NCI-H2227 (cell line): ENCODE measurements around the gene PRM3.
"Not testable (repeated sequence)": the region's sequence is repeated elsewhere in the genome, so short reads cannot be mapped to it uniquely, and the experiment has no call there.

Experiments used
- DNase-seq: peaks from one replicate; lab custom pipeline; 2025; ENCODE audit not compliant: unreplicated experiment; lab: John Stamatoyannopoulos, UW

PRM3 gene

DNA sequence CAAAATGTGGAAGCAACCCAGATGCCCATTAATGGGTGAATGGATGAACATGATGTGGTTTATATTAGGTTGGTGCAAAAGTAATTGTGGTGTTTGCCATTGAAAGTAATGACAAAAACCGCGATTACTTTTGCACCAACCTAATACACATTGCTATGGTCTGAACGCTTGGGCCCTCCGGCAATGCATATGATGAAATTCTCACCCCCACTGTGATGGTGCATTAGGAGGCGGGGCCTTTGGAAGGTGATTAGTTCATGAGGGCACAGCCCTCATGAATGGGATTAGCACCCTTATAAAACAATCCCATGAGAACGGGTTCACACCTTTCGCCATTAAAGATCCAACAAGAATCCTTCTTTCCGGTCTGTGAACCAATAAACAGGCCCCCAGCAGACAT lies 33.0 kb upstream of the PRM3 start:
- DNase-seq, result no peak

DNA sequence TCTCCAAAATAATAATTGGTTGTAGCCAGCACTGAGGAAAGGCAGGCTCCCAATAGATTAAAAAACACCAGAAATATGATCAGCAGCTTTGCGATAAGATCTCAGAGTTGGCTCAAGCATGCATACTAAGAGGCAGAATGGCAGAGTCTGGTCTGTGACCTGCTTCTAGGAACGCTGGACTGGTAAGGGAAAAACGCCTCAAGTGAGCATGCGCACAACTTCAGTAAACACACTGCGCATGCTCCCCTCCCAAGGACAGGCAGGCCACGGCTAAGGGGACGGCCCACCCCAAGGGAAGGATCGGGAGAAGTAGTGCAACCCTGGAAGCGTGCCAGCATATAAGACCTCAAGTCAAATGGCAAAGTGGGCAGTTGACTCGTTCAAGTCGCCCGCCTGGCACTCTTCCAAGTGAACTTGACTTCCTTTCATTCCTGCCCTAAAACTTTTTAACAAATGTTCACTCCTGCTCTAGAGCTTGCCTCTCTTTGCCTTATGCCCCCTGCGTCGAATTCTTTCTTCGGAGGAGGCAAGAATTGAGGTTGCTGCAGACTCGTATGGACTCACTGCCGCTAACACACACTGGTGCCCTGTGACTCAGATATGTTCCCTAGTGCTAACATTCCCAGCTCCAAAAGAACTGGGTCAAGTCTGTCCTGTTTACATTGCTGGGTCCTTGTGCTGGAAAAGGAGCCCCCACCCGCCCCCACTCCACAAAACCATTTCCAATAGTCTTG lies 30.1 kb upstream of the PRM3 start:
- no peak for DNase-seq

DNA sequence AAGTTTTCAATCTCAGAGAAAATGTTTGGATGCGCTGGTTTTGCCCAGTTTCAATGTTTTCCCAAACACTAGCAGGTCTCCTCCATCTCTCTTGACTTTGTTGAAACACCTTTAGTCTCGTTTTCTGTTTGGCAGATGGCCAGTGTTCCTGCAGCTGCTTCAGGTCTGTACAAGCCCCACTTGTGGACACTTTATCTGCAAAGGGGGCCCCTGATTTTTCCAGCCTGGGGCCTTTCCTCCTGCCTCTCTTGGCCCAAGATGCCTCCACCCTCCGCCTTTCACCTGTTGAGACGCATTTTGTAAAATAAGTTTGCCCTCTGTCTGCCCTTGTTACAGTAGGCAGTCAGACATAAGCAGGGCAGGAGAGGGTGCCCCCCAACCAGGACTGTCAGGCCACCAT lies 29.5 kb upstream of the PRM3 start:
- no peak for DNase-seq

DNA sequence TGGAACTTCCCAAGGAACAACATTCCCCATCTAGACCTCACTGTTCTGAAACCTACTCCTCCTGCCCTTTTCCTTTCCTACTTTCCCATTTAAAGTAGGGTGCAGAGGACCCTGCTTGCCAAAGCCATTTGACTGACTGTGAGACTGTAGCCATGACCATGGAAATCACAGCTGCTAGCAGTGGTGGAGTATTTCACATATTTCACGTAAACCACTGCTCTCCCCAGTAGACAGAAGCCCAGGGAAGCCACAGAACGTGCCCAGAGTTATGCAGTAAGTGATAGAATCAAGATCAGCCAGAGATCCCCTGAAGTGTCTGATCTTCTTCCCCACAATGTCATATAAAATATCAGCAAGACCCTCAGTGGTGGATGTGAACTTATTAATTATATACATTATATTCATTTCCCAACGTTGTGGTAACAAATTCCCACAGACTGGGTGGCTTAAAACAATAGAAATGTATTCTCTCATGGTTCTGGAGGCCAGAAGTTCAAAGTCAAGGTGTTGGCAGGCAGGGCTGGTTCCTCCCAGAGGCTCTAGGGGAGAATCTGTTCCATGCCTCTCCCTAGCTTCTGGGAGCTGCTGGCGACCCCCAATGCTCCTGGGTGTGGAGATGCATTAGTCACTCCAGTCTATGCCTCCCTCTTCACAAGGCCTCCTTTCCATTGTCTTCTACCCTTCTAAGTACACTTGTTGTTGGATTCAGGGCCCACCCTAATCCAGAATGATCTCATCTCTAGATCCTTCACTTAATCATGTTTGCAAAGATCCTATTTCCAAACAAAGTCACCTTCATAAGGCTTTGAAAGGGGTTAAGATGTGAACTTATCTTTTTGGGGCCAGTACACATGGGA lies 28.4 kb upstream of the PRM3 start:
- DNase-seq, result no peak

DNA sequence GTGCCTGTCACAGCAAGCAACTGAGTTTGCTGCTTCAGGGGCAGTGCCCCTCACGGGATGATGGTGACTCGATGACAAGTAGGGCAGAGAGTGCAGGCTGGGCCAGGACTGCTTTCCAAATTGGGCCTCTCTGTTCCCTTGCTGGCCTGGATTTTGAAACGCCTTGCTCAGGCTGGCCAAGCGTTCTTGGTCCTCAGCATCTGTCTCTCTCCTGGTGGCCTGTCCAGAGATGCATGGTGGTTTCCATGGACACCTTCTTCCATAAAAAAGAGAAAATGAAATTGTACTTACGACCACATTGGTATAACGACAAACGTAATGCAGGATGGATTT lies 27.1 kb upstream of the PRM3 start:
- no peak for DNase-seq

DNA sequence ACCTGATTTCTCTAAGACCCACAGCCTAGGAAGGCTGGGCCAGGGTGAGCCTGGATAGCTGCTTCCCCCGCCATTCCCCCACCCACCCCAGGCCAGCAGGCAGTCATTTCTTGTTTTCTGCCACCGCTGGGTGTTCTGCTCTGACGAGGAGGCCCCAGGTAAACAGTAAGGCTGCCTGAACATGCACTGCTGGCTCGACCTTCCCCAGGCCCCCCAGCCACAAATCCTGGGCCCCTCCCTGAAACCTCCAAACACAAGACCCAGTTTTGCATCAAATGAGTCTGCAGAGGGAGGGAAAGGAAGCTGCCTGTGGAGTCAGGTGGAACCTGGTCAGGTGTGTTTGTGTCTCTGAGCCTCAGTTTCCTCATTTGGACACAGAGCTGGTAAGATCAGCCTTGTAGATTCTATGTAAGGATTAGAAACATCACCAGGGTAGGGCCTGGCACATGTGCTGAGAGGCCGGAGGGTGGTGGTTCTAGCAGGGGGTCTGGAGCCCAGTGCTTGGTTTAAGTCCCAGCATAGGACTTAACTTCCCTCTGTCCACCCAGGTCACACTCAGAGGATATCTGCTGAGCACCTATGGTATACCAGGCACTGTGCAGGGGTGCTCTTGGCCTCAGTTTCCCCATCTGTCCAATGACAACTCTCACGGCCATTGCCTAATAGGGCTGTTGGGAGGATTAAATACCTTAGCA lies 26.6 kb upstream of the PRM3 start:
- DNase-seq, result no peak

DNA sequence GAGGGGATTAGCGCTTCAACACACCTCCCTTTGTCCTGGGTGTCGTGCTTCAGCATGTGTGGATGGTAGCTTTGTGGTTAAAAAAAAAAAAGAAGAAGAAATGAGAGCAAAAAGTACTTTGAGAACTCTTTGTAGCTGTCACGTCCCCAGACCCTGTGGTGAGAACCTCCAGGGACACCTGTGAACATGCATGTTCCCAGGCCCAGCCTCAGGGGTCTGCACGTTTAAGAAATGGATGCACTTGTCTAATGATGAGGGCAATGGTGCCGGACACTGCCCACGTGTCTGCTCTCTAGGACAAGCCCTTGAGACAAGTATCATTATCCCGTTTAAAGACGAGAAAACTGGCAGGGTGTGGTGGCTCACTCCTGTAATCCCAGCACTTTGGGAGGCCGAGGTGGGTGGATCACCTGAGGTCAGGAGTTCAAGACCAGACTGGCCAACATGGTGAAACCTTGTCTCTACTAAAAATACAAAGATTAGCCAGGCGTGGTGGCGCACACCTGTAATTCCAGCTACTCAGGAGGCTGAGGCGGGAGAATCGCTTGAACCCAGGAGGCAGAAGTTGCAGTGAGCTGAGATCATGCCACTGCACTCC lies 25.6 kb upstream of the PRM3 start:
- not testable (repeated sequence) for DNase-seq

DNA sequence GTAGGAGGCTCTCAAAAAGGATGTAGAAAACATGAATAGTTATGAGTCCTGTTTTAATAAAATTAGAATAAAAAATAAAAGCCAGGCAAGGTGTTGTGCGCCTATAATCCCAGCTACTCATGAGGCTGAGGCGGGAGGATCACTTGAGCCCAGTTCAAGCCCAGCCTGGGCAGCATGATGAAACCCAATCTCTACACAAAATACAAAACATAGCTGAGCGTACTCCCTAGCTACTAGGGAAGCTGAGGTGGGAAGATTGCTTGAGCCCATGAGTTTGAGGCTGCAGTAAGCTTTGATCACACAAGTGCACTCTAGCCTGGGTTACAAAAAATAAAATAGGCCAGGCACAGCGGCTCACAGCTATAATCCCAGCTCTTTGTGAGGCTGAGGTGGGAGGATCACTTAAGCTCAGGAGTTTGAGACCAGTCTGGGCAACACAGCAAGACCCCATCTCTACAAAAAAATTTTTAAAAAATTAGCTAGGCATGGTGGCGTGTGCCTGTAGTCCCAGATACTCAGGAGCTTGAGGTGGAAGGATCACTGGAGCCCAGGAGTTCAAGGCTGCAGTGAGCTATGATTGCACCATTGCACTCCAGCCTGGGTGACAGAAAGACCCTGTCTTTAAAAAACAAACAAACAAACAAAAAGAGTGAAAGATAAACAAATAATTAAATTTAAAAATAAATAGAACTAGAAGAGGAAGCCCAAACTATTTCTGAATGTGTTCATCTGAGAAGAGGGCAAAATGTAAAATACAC lies 24.9 kb upstream of the PRM3 start:
- no peak for DNase-seq

DNA sequence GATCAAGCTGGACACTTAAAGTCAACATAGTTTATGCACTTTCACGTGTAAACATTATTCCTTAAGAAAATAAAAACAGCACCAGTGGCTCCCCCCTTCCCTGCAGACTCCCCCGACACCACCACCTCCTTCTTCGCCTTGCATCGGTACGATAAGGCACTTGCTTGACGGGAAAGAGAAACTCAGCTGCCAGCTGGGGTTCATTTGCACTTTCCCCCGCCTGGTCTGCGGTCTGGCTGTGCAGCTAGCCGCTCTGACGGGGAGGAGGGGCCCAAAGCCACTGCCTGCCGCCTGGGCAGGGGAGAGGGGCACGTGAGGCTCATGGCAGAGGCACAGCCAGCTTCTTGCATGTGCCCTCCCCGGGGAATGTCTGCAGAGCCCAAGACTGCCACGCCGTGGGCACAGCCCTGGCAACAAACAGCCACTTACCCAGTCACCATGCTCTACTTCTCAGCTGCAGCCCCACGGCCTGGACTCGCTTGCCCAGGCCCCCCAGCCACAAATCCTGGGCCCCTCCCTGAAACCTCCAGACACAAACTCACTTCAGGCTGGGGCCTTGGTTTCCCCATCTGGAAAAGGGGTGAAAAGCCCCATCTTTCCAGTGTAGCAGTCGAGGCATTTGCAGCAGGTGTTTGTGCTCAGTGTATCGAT lies 24.2 kb upstream of the PRM3 start:
- DNase-seq, result peak; percentile 63

DNA sequence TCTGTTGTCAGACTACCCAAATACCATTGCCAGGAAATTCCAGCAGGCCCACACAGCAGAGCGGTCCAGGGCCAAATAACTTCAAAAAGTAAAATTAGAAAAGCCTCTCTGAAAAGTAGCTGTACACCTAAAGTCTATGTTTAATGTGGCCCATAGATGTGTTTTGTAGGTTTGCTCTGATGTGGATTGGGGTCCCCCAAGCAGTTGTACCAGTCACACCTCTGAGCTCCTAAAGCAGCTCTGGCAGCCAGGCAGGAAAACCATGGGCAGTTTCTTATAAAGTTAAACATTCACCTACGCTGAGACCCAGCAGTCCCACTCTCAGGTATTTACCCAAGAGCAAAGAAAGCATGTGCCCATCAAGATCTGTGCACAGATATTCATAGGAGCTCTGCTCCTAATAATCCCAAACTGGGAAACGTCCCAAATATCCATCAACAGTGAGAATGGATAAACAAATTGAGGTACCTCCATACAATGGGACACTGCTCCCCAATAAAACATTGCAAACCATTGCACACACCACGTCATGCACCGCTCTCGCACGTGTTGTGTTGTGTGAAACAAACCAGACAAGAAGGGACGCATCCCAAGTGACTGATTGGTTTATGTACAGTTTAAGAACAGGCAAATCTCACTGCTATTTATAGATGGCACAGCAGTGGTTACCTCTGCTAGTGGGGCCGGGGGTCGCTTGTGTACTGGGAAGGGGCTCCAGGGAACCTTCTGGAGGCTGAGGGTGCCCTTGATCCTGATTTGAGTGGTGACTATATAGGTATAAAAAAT lies 23.5 kb upstream of the PRM3 start:
- no peak for DNase-seq

DNA sequence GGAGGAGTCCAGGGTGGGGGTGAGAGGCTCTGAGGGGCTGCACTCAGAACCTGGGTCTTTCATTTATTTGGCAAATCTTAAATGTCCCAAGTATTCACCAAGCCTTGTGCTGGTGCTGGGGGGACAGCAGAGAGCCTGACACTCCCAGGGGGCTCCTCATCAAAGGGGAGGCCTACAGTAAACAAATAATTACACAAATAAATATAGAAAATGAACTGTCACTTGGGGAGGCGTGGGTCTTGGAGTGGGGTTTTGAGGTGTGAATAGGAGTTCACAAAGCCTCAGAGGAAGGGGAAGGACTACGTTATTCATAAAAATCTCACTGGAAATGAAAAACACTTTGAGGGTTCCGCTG lies 22.9 kb upstream of the PRM3 start:
- DNase-seq, result no peak

DNA sequence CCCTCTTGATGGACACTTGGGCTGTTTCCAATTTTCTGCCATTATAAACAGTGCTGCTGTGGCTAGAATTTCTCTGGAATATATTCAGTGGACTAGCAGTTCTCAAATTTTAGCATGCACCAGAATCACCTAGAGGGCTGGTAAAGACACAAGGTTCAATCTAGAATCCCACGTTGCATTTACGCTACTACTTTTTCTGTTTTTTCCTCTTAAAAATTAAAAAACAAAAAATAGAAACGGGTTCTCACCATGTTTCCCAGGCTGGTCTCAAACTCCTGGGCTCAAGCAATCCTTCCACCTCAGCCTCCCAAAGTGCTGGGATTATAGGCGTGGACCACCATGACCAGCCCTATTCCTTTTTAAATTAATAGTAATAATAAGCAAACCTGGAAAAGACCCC lies 22.2 kb upstream of the PRM3 start:
- no peak for DNase-seq

DNA sequence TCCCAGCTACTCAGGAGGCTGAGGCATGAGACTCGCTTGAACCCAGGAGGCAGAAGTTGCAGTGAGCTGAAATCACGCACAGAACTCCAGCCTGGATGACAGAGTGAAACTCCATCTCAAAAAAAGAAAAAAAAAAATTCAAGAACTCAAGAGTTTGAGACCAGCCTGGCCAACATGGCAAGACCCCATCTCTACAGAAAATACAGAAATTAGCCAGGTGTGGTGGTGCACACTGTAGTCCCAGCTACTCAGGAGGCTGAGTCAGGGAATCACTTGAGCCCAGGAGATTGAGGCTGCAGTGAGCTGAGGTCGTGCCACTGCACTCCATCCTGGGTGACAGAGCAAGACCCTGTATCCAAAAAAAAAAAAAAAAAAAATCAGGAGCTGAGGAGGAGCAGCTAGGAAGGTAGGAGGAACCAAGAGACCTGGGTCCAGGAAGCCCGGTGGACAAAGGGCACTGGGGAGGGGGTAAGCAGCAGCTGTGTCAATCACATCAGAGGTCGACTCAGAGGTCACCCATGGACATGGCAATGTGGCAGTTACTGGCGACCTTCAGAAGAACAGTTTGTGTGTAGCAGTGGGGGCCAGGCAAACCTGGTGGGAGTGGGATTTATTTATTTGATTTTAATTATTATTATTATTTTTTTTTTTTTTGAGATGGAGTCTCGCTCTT lies 18.8 kb upstream of the PRM3 start:
- no peak for DNase-seq

DNA sequence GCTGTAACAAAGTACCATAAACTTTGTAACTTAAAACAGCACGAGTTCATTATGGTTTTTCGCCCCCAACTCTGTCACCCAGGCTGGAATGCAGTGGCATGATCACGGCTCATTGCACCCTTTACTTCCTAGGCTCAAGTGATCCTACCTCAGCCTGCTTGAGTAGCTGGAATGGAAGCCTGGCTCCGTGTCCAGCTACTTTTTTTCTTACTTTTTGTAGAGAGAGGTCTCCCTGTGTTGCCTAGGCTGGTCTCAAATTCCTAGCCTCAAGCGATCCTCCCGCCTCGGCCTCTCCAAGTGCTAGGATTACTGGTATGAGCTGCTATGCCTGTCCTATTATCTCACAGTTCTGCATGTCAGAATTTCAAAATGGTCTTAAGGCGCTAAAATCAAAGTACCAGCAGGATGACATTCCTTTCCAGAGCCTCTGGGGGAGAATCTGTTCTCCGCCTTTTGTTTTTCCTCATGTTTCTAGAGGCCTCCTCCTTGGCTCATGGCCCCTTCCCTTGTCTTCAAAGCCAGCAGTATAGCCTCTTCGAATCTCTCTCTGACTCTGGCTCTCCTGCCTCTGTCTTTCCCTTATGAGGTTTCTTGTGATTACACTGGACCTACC lies 17.8 kb upstream of the PRM3 start:
- DNase-seq, result no peak

DNA sequence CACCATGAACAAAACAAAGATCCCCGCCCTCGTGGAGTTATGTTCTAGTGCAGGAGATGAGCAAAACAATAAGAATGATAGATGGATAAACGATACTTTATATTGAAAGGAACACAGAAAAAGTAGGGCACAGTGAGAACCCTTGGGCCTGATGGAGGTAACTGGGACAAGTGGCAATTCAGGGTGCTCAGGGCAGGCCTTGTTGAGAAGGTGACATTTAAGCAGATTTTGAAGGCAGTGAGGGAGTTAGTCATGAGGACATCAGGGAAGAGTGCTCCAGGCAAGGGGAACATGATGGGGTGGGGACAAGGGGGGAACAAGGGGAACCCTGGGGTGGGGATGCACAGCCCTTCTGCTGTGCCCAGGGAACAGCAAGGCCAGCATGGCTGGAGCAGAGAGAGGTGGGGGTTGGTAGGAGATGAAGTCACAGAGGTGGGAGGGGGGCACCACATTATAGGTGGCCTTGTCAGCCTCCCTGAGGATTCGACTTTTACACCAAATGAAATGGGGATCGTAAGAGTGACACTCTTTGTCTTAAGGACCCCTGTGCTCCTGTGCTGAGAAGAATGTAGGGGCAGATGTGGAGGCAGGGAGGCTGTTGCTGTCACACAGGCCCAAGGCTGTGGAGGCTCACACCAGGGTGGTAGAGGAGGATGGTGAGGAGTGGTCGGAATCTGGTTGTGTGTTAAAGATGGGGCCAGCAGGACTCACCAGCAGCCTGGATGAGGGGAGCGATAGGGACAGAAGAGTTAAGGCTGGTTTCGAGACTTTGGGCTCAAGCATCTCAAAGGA lies 16.9 kb upstream of the PRM3 start:
- no peak for DNase-seq

DNA sequence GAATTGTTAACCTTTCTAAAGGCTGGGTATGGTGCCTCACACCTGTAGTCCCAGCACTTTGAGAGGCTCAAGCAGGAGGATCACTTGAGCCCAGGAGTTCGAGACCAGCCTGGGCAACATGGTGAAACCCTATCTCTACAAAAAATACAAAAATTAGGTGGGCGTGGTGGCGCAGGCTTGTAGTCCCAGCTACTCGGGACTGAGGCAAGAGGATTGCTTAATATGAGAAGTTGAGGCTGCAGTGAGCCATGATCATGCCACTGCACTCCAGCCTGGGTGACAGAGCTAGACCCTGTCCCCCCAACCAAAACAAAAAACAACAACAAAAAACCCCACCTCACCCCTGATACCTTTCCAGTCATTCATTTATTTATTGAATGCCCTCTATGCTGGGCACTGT lies 16.3 kb upstream of the PRM3 start:
- DNase-seq, result not testable (repeated sequence)

DNA sequence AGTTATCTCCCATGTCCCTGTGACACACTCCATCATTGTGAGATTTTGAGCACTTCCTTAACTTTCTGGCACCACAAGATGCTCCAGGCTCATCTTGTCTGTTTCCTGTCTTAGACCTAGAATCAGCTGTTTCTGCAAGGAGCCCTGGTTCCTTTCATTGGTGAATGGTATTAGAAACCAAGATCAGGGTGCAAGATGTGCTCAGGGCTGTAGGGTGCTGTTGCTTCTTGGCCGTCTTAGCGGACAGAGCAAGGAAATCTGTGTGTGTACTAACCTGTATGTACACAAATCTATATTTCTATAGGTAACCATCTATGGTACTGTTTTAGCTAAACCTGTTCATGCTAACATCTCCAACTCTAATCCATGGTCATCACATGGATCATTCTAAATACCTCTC lies 15.8 kb upstream of the PRM3 start:
- DNase-seq, result no peak

DNA sequence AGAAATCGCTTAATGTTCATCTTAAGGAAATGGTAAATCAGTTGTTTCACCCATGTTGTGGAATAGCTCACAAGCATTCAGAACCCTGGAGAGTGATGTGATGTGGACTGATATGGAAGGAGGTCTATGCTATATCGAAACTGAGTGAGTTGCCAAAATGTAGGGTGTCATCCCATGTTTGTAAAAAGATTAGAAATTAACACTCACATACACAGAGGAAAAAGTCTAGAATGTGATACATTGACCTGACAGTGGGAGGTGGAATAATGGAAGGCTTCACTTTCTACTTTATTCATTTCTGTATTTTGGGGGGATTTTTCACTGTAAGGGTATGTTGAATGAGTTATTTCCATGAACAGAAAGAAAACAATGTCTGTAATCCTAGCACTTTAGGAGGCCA lies 12.4 kb upstream of the PRM3 start:
- DNase-seq, result no peak
